ENCODE measurements around the gene WDFY4.

- TF ChIP-seq ZNF777 (tag by site-specific recombination; IDR thresholded peaks at IDR 0.05; ENCODE audit: borderline replicate concordance), result no peak
- TF ChIP-seq CTCF (tag by site-specific recombination; IDR thresholded peaks at IDR 0.05), result no peak
- no peak for TF ChIP-seq ZNF121 (tag by site-specific recombination; IDR thresholded peaks at IDR 0.05)
- TF ChIP-seq ZNF585B (tag by site-specific recombination; IDR thresholded peaks at IDR 0.05), result no peak
- TF ChIP-seq ZBTB10 (tag by site-specific recombination; IDR thresholded peaks at IDR 0.05), result no peak
- no peak for TF ChIP-seq REST (tag by site-specific recombination; IDR thresholded peaks at IDR 0.05)
- TF ChIP-seq ZNF248 (tag by site-specific recombination; IDR thresholded peaks at IDR 0.05), result no peak
- TF ChIP-seq OVOL3 (tag by site-specific recombination; IDR thresholded peaks at IDR 0.05), result no peak
- no peak for TF ChIP-seq PRDM10 (tag by site-specific recombination; IDR thresholded peaks at IDR 0.05)
- TF ChIP-seq ZNF629 (tag by site-specific recombination; IDR thresholded peaks at IDR 0.05), result no peak
- TF ChIP-seq TRIM28 (IDR thresholded peaks at IDR 0.05; ENCODE audit: borderline replicate concordance, low read length), result no peak
Observed at GRCh38 chr10:48707472-48707871, 22.8 kb downstream of the WDFY4 start.

Data from HEK293 (cell line).